ENCODE data around the gene DHX29.

DHX29 gene

DNA sequence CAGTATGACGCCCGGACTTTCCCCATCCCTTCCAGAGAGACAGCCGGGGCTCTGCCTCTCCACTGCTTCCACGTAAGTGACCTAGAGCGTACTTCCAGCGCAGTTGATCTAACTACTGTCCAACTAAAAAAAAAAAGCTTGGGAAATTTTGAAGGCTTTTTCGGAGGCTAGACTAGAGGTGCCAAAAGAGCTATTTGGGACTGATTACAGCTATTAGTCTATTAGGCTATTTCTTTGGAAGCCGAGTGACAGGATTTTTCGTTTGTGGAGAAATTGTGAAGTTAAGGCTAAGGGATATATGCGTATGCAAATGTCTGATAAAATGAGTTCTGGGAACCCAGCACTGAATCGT is 75.6 kb downstream of the DHX29 start:
- H3K27ac ChIP-seq, result peak overlapping the region; percentile 90

DNA sequence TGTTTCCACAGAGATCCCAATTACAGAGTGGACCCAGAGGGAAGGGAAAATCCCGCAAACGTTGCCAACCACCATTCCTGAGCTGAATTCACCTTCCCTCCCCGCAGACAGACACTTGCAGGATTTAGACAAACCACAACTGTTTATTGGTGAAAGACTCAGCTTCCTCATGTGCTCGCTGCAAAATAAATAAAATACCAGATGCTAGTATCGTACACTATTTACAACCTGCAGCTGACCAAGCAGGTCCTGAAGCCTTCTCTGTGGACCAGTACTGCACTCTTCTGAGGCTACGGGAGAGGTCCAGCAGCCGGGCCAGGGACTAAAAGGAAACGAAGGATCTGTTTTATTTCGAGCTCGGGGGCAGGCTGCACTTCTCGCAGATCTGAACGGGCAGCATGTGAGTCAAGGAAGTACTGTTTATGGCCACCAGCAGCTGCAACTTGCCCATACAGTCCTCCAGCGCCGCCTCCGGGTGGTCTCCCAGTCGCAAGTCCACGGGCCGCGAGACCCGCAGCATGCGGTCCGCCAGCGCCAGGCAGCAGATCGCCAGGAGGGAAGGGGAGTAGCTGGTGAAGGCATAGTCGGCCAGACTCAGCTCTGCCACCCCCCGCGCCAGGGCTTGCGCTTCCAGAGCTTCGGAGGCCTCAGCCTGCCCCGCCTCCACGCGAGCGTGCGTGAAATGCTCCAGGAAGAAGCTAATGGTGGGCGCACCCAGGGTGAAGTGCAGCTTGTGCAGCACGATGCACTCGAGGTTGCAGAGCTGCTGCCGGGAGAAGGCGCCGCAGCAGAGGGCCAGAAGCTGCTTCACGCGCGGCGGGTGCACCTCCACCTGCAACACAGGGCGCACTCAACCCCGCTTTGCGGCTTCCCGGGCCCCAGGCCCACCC is 76.2 kb downstream of the DHX29 start:
- TF ChIP-seq, protein P1, sequence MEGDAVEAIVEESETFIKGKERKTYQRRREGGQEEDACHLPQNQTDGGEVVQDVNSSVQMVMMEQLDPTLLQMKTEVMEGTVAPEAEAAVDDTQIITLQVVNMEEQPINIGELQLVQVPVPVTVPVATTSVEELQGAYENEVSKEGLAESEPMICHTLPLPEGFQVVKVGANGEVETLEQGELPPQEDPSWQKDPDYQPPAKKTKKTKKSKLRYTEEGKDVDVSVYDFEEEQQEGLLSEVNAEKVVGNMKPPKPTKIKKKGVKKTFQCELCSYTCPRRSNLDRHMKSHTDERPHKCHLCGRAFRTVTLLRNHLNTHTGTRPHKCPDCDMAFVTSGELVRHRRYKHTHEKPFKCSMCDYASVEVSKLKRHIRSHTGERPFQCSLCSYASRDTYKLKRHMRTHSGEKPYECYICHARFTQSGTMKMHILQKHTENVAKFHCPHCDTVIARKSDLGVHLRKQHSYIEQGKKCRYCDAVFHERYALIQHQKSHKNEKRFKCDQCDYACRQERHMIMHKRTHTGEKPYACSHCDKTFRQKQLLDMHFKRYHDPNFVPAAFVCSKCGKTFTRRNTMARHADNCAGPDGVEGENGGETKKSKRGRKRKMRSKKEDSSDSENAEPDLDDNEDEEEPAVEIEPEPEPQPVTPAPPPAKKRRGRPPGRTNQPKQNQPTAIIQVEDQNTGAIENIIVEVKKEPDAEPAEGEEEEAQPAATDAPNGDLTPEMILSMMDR (conservative IDR thresholded peaks at IDR 0.05), result peak; percentile 24
- H3K27ac ChIP-seq, result peak overlapping the region; percentile 90

More for the DNA sequence above, 75.6 kb downstream of the DHX29 start:
- TF ChIP-seq, protein P1 (conservative IDR thresholded peaks at IDR 0.05), result no peak

DNA sequence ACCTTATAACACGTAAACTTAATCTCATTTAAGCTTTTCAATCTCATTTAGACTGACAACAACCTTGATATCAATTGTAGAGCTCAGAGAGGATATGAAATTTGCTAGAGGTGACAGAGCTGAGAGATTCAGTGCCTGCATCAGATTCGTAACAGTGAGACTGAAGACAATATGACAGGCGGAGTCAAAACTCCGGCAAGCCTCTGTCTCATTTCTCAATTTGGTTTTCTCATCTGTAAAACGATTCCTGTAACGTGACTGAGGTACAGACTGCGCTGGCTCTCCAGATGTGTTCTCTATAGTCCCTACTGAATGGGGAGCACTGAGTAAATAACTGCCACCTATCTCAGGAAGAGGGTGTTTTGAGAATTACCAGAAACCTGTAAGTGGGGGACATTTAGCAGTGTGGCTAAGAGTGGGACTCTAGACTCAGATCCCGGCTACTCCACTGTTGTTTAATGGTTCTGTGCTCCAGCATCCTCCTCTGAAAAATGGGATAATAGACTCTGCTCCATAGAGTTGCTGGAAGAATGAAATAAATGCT is 77.3 kb downstream of the DHX29 start:
- peak overlapping the region; percentile 90; the same call in 1 of the 2 replicates for H3K27ac ChIP-seq
- TF ChIP-seq, protein P1 (conservative IDR thresholded peaks at IDR 0.05), result no peak

DNA sequence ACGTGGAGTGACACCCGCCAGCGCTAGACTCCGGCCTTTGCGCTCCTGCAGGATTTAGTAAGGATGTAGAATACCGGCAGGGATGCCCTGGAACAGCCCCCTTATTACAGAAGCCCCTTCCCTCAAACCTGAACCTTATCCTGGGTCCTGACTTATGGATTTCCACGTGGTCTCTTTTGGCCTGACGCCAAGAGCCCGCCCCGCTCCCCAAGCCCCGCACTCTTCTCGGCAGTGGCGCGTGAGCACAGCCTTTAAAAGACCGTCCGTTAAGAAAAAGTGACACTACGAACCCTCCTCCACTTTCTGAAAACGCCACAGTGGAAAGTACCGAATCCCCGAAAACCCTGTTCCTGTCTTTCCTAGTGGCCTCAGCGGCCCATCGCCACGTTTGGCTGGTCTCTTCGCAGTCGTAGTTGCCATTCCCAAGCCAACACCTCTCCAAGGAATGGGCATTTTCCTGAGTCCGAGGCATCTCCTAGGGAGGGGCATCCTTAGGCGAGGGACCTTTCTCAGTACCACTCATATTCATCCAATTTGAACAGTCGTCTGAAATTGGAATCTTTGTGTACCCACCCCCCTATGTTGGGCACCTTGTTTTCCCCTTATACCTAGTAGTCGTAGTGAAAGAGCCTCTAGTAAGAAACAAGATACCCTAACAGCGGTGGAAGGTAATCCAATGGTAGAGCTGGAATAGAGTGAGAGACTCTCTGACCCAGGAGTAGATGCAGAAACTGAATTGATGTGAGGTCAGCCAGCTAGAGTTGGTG is 79.6 kb downstream of the DHX29 start:
- TF ChIP-seq, protein P1 (conservative IDR thresholded peaks at IDR 0.05), result no peak
- peak overlapping the region; percentile 87 for H3K27ac ChIP-seq

DNA sequence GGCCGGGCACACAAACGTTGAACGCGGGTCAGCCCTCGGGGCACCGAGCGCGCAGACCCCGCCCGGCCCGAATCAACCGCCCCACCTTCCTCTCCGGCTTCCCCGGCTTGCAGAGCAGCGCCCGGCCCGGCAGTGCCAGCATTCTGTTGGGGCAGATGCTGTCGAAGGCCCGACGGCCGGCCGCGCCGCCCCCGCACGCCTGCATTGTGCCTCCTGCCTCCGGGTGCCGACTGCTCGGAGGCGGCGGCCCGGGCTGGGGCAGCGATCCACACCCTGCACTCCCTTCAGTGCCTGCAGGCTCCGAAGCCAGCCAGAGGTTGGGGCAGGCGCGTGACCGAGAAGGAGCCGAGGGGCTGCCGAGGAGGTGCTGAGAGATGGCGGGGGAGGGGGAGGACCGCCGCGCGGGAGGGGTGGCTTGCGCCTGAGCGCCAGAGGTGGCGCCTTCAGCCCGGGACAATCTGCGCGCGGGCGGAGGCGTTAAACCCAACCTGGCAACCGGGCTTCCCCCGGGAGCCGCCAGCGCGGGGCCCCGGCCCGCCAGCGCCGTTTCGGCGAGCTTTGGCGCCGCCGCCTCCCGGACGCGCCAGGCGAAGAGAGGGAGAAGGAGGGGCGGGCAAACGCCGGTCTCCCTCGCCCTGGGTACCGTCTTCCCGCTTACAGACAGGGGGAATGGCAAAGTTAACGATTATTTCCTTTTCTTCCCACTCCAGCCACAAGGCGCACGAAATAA is 80.4 kb downstream of the DHX29 start, which contains the start of gene MCIDAS:
Gene MCIDAS (minus strand): TSS at position 382 of the 730 bp plus-strand sequence. CDS start 177 bp downstream, at position 205.
- TF ChIP-seq, protein P1 (conservative IDR thresholded peaks at IDR 0.05), result peak; percentile 31
- H3K27ac ChIP-seq, result peak within 1 kb of the TSS; percentile 87

DNA sequence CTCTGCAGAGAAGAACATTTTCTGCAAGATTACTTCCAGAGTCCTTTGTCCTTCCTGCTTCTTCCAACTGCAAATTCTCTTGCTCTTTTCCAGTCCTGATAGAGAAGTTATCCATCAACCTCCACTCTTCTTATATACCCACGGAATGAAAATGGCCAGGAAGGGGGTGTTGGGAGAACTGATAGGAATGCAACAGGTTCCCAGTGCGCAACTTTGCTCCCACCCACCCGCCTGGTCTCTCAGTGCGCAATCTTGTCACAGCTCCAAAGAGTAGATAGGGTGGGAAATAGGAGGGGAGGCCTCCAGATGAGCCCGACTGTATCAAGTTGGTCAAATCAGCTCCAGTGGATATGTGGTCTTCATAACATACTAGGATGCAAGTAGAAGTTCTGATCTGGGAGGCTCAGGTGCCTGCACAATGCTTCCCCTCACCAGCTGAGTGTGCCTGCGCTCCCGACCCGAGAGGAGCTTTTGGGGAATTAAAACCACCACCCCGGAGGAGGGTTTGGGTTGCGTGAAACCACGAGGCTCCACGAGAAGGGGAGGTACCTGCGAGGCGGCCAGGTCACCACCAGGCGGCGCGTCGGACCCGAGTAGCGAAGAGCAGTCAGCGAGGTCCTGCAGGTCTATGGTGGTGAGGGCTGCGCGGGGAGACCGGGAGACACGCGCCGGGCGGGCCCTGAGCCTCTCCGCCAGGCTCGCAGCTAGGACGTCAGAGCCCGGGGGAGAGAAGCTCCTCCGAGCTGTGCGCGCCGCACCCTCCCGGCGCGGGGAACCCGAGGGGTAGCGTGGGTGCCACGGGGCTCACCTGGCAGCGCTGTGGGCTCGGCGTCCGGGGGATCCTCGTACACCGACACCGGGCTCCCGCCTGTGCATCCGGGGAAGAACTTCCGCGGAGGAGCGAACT is 81.2 kb downstream of the DHX29 start:
- TF ChIP-seq, protein P1 (conservative IDR thresholded peaks at IDR 0.05), result peak; percentile 92
- H3K27ac ChIP-seq, result peak overlapping the region; percentile 87
